Trophoblast cell (in vitro differentiated cells and primary cell): ENCODE data around the gene ARL2BP.

Source experiments
- DNase-seq, 2 donors: peaks; one replicate each; pipeline ENCODE4 v3.0.0-alpha.2; 2016
- H2AFZ ChIP-seq: 2 replicates; pipeline ENCODE4 v1.6.1; 2013; ENCODE audit warnings: low read length, moderate library complexity, mild to moderate bottlenecking; ENCODE audit not compliant: insufficient read depth, poor library complexity
- H2AK5ac ChIP-seq: 2 replicates; pipeline ENCODE4 v1.6.1; 2013; ENCODE audit warnings: mild to moderate bottlenecking, low read length
- H2BK120ac ChIP-seq: 2 replicates; pipeline ENCODE4 v1.6.1; 2013; ENCODE audit warnings: low read length, mild to moderate bottlenecking, moderate library complexity; ENCODE audit not compliant: insufficient read depth, poor library complexity
- H2BK12ac ChIP-seq: 2 replicates; pipeline ENCODE4 v1.6.1; 2013; ENCODE audit warnings: mild to moderate bottlenecking, low read length, moderate library complexity
- H2BK5ac ChIP-seq: 2 replicates; pipeline ENCODE4 v1.6.1; 2013; ENCODE audit warnings: low read length, low read depth, moderate library complexity, mild to moderate bottlenecking; ENCODE audit not compliant: poor library complexity
- H3K14ac ChIP-seq: 2 replicates; pipeline ENCODE4 v1.6.1; 2013; ENCODE audit warnings: mild to moderate bottlenecking, low read length
- H3K18ac ChIP-seq: 2 replicates; pipeline ENCODE4 v1.6.1; 2013; ENCODE audit warnings: mild to moderate bottlenecking, low read length
- H3K23ac ChIP-seq: 2 replicates; pipeline ENCODE4 v1.6.1; 2013; ENCODE audit warnings: low read length
- H3K27ac ChIP-seq: 2 replicates; pipeline ENCODE4 v1.5.1; 2013; ENCODE audit warnings: low read depth, mild to moderate bottlenecking, inconsistent platforms, low read length, moderate library complexity
- H3K27me3 ChIP-seq: 2 replicates; pipeline ENCODE4 v1.6.1; 2013; ENCODE audit warnings: inconsistent platforms, mild to moderate bottlenecking, low read length, moderate library complexity; ENCODE audit not compliant: insufficient read depth
- H3K36me3 ChIP-seq, 2 experiments: 1 replicate in 1 of 2; 2 replicates in 1 of 2; pipeline ENCODE4 v1.6.1; 2013; ENCODE audit warnings: low read length in 2 of 2, mild to moderate bottlenecking in 2 of 2, moderate library complexity in 1 of 2; ENCODE audit not compliant: insufficient read depth in 2 of 2, control insufficient read depth in 1 of 2
- H3K4ac ChIP-seq: 2 replicates; pipeline ENCODE4 v1.6.1; 2013; ENCODE audit warnings: low read depth, mild to moderate bottlenecking, low read length, moderate library complexity
- H3K4me1 ChIP-seq, 2 experiments: 1 replicate in 1 of 2; 2 replicates in 1 of 2; pipeline ENCODE4 v1.6.1; 2013; ENCODE audit warnings: low read length in 2 of 2, mild to moderate bottlenecking in 2 of 2, moderate library complexity in 1 of 2; ENCODE audit not compliant: insufficient read depth in 2 of 2, control insufficient read depth in 1 of 2
- H3K4me2 ChIP-seq: 2 replicates; pipeline ENCODE4 v1.6.1; 2013; ENCODE audit warnings: inconsistent platforms, mild to moderate bottlenecking, low read length, moderate library complexity
- H3K4me3 ChIP-seq: 2 replicates; pipeline ENCODE4 v1.5.1; 2013; ENCODE audit warnings: mild to moderate bottlenecking, low read depth, low read length, inconsistent platforms
- H3K79me1 ChIP-seq: one replicate; pipeline ENCODE4 v1.6.1; 2013; ENCODE audit warnings: low read length
- H3K79me2 ChIP-seq: 2 replicates; pipeline ENCODE4 v1.6.1; 2013; ENCODE audit warnings: low read length, mild to moderate bottlenecking; ENCODE audit not compliant: control insufficient read depth, insufficient read depth, poor library complexity
- H3K9ac ChIP-seq: 2 replicates; pipeline ENCODE4 v1.6.1; 2013; ENCODE audit warnings: mild to moderate bottlenecking, low read length
- H3K9me3 ChIP-seq: 2 replicates; pipeline ENCODE4 v1.6.1; 2013; ENCODE audit warnings: low read depth, mild to moderate bottlenecking, control low read depth, inconsistent platforms, low read length; ENCODE audit not compliant: insufficient read depth
- H4K12ac ChIP-seq: 2 replicates; pipeline ENCODE4 v1.6.1; 2013; ENCODE audit warnings: low read depth, mild to moderate bottlenecking, low read length, moderate library complexity
- H4K8ac ChIP-seq: 2 replicates; pipeline ENCODE4 v1.6.1; 2013; ENCODE audit warnings: low read depth, mild to moderate bottlenecking, low read length, moderate library complexity
- H4K91ac ChIP-seq: one replicate; pipeline ENCODE4 v1.6.1; 2013; ENCODE audit warnings: low read depth, mild to moderate bottlenecking, low read length, moderate library complexity
- WGBS: extraction: QIAGEN DNeasy Blood & Tissue Kit; methylation state at CpG from one replicate; pipeline ENCODE4 v1.1.7; 2013; ENCODE audit warnings: missing lambda C conversion rate; ENCODE audit not compliant: insufficient read length, insufficient coverage; ENCODE audit errors: extremely low coverage; 5-methylcytosine and 5-hydroxymethylcytosine counted together

The ARL2BP gene

GRCh38 chr16:57276596-57276995, 31.5 kb downstream of the ARL2BP start:
- Histone ChIP-seq H3K79me1 (no peaks in the 10 kb centered on the region), H3K9me3 (no peaks in the 10 kb centered on the region), H3K23ac (no peak overlapping the region), H3K4me1 (peaks cover 6 to 9% of the 10 kb centered on the region in 2 experiments), H3K27me3 (no peaks in the 10 kb centered on the region), H3K9ac (no peak overlapping the region), H3K4me3 (no peak overlapping the region), H4K91ac (no peak overlapping the region), H2BK12ac (no peak overlapping the region), H2BK5ac (no peak overlapping the region), H4K8ac (no peak overlapping the region), H2AFZ (no peak overlapping the region), H3K27ac (no peak overlapping the region), H2AK5ac (no peak overlapping the region), H3K14ac (no peak overlapping the region), H3K18ac (no peak overlapping the region), H3K4ac (no peak overlapping the region), H3K4me2 (no peak overlapping the region), H3K79me2 (no peaks in the 10 kb centered on the region), H3K36me3 (no peaks in the 10 kb centered on the region), H4K12ac (no peak overlapping the region), H2BK120ac (no peak overlapping the region)
- peak in 1 of 2 donors; percentile 44 for DNase-seq
- WGBS, result no CpG with 5 or more reads among the region's 5 CpGs

- Histone ChIP-seq H2BK5ac (no peak overlapping the region), H2BK120ac (no peak overlapping the region), H2BK12ac (no peak overlapping the region), H3K36me3 (no peaks in the 10 kb centered on the region), H3K4me3 (no peak overlapping the region), H3K23ac (no peak overlapping the region), H3K79me2 (no peaks in the 10 kb centered on the region), H3K9me3 (no peaks in the 10 kb centered on the region), H3K79me1 (no peaks in the 10 kb centered on the region), H4K8ac (no peak overlapping the region), H3K27ac (no peak overlapping the region), H3K4me2 (no peak overlapping the region), H4K12ac (no peak overlapping the region), H2AK5ac (no peak overlapping the region), H2AFZ (no peak overlapping the region), H4K91ac (no peak overlapping the region), H3K18ac (no peak overlapping the region), H3K14ac (no peak overlapping the region), H3K4me1 (peaks cover 6 to 9% of the 10 kb centered on the region in 2 experiments), H3K9ac (no peak overlapping the region), H3K27me3 (peaks cover 3% of the 10 kb centered on the region), H3K4ac (no peak overlapping the region)
- no CpG with 5 or more reads among the region's 1 CpG for WGBS
- DNase-seq, result peak; percentile 85 to 93
Measured at GRCh38 chr16:57277586-57277985, 32.5 kb downstream of the ARL2BP start.

GRCh38 chr16:57278494-57278893, 33.4 kb downstream of the ARL2BP start:
- Histone ChIP-seq H3K14ac (no peak overlapping the region), H3K9ac (no peak overlapping the region), H3K79me1 (no peaks in the 10 kb centered on the region), H3K4me1 (peaks cover 3 to 5% of the 10 kb centered on the region in 2 experiments), H3K27ac (no peak overlapping the region), H2BK120ac (no peak overlapping the region), H3K4me3 (no peak overlapping the region), H3K27me3 (peaks cover 6% of the 10 kb centered on the region), H2AFZ (no peak overlapping the region), H3K36me3 (no peaks in the 10 kb centered on the region), H3K18ac (no peak overlapping the region), H2BK5ac (no peak overlapping the region), H4K8ac (no peak overlapping the region), H3K4me2 (no peak overlapping the region), H3K4ac (no peak overlapping the region), H2AK5ac (no peak overlapping the region), H2BK12ac (no peak overlapping the region), H3K9me3 (peaks cover 2% of the 10 kb centered on the region), H4K91ac (no peak overlapping the region), H4K12ac (no peak overlapping the region), H3K79me2 (no peaks in the 10 kb centered on the region), H3K23ac (no peak overlapping the region)
- DNase-seq, result no peak
- no CpG with 5 or more reads among the region's 4 CpGs for WGBS

- Histone ChIP-seq H2AK5ac (no peak overlapping the region), H4K12ac (no peak overlapping the region), H3K79me2 (no peaks in the 10 kb centered on the region), H2AFZ (no peak overlapping the region), H3K23ac (peak overlapping the region; percentile 58), H3K18ac (no peak overlapping the region), H3K27me3 (peaks cover 18% of the 10 kb centered on the region), H4K91ac (no peak overlapping the region), H3K79me1 (peaks cover 6% of the 10 kb centered on the region), H3K9ac (no peak overlapping the region), H4K8ac (no peak overlapping the region), H3K4me2 (no peak overlapping the region), H3K27ac (no peak overlapping the region), H3K4ac (no peak overlapping the region), H2BK120ac (no peak overlapping the region), H3K36me3 (no peaks in the 10 kb centered on the region), H2BK12ac (no peak overlapping the region), H2BK5ac (no peak overlapping the region), H3K9me3 (peaks cover 4% of the 10 kb centered on the region), H3K4me1 (peaks cover 9 to 12% of the 10 kb centered on the region in 2 experiments), H3K4me3 (peak overlapping the region; percentile 1), H3K14ac (no peak overlapping the region)
- DNase-seq, result peak in 1 of 2 donors; percentile 57
- no CpG with 5 or more reads among the region's 7 CpGs for WGBS
Measured at GRCh38 chr16:57279780-57280638, 35.0 kb downstream of the ARL2BP start.
